ENCODE measurements around the gene CDC14B. TPM values are rescaled to one million over a fixed set of nuclear protein-coding genes. Genes with fewer than 3 reads are reported as not detected.

Gene CDC14B
- total RNA-seq, 4 donors from 2014 or later: 45.9 to 59.8 (median 47.2) TPM

- TF ChIP-seq CTCF (IDR thresholded peaks at IDR 0.05; ENCODE audit: low read depth): no peak
Measured at GRCh38 chr9:96509026-96509425, 110.6 kb downstream of the CDC14B start.

DNA sequence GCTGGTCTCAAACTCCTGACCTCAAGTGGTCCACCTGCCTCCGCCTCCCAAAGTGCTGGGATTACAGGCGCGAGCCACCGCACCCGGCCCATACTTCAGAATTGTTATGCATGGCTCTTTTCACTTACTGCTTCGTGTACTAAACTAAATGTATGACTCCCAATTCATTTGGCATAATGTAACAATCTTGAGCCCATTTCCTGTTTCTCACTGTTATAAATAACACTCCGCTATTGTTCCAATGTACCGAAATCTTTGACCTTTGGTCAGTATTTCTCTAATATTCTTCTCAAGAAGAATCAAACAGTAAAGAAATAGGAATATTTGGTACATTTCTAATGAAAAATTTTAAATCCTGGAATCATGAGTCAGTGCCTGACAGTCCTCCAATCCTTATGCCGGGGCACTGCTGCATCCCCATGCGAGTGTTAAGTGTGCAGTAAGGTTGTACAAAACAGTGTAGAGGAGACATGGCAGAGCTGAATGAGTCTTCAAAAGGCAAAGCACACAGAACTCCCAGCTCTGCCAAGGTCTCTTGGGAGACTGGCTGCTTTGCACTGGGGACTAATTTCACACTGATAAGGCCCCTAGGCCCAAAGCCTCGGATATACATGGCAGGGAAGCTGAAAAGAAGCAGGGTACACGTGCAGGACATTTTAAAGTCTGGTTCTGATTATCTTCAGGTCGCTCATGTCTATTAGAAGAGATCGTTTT is 111.3 kb downstream of the CDC14B start:
- TF ChIP-seq CTCF (IDR thresholded peaks at IDR 0.05; ENCODE audit: low read depth): no peak

GRCh38 chr9:96505316-96505991 is 114.2 kb downstream of the CDC14B start:
- TF ChIP-seq CTCF (IDR thresholded peaks at IDR 0.05; ENCODE audit: low read depth): no peak

GRCh38 chr9:96503918-96504317 is 115.7 kb downstream of the CDC14B start:
- no peak for TF ChIP-seq CTCF (IDR thresholded peaks at IDR 0.05; ENCODE audit: low read depth)

- no peak for TF ChIP-seq CTCF (IDR thresholded peaks at IDR 0.05; ENCODE audit: low read depth)
Measured at GRCh38 chr9:96502539-96503373, 116.9 kb downstream of the CDC14B start.

DNA sequence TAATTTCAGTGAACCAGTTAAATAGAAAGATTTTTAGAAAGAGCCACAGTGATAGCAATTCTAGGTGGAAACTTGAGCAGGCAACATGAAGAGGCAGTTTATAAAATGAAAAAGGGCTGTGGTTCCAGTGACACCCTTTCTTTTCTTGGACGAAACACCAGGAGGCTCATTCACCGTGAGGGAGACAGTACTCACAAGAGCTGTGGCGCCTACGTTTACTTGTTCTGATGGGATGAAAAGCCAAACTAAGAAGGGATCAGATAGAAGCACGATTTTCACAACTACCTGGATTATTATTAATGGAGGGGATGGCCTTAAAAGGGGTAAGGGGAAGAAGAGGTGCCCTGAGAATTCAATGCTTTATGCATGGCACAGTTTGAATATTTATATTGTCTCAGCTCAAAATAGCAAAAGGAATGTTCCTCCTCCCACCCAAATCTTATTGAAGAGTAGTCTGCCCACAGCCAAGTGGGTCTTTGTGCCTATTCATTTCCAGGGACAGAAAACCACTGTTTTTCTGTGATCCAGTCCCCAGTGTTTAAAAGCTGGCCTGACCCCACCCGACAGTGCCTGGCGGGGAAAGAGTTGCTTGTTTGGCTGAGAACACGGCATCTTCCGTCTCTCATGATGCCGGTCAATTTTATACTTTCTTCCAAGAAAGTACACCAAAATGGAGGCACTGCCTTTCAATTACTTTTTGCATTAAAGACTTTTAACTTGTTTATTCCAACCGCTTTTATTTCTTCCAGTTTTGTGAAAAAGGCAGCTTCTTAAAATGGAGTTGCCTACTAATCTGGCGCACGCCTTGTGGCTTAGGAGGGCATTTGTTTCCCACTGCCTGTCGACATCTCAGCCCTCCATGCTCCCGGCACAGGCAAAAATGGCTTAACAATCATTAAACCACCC is 117.8 kb downstream of the CDC14B start:
- TF ChIP-seq CTCF (IDR thresholded peaks at IDR 0.05; ENCODE audit: low read depth): no peak
